Measurements from ENCODE around the gene EHD4. TPM values are rescaled to one million over a fixed set of nuclear protein-coding genes. Genes with fewer than 3 reads are reported as not detected.

The EHD4 gene
- total and polyA plus RNA-seq, 9 of the 15 experiments (the other 6 are each of a cell fraction or from before 2014, with no cell fraction given), result 0.89 to 10.3 (median 6.4) TPM

DNA sequence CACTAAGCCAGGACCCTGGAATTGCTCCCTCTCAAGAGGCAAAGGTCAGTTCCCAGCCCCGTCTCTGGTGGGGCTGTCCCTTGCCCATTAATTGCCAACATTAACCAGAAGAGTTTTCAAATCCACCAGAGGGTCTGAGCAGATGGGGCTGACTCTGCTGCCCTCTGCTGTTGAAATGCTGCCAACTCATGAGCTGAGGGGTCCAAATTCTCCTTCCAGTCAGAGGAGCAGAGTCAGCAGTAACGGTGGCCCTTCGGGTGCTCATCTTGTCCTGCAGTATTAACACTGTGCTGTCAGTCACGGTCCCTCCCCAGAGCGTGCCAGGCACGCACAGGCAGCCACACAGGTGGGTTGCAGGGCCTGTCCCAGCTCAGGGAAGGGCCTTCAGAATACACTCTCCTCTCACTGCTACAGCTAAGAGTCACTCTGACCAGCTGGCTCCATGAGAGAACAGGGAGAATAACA lies 67.8 kb downstream of the EHD4 start (continued):
- TF ChIP-seq, protein P1, sequence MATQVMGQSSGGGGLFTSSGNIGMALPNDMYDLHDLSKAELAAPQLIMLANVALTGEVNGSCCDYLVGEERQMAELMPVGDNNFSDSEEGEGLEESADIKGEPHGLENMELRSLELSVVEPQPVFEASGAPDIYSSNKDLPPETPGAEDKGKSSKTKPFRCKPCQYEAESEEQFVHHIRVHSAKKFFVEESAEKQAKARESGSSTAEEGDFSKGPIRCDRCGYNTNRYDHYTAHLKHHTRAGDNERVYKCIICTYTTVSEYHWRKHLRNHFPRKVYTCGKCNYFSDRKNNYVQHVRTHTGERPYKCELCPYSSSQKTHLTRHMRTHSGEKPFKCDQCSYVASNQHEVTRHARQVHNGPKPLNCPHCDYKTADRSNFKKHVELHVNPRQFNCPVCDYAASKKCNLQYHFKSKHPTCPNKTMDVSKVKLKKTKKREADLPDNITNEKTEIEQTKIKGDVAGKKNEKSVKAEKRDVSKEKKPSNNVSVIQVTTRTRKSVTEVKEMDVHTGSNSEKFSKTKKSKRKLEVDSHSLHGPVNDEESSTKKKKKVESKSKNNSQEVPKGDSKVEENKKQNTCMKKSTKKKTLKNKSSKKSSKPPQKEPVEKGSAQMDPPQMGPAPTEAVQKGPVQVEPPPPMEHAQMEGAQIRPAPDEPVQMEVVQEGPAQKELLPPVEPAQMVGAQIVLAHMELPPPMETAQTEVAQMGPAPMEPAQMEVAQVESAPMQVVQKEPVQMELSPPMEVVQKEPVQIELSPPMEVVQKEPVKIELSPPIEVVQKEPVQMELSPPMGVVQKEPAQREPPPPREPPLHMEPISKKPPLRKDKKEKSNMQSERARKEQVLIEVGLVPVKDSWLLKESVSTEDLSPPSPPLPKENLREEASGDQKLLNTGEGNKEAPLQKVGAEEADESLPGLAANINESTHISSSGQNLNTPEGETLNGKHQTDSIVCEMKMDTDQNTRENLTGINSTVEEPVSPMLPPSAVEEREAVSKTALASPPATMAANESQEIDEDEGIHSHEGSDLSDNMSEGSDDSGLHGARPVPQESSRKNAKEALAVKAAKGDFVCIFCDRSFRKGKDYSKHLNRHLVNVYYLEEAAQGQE (IDR thresholded peaks at IDR 0.05; ENCODE audit: borderline replicate concordance), result peak; percentile 75
- TF ChIP-seq, protein P1 (CRISPR knock-in tag; IDR thresholded peaks at IDR 0.05; ENCODE audit: low read depth), result no peak
- TF ChIP-seq C11orf30 (IDR thresholded peaks at IDR 0.05; ENCODE audit: low read depth), result peak; percentile 90
- TF ChIP-seq, protein P2, sequence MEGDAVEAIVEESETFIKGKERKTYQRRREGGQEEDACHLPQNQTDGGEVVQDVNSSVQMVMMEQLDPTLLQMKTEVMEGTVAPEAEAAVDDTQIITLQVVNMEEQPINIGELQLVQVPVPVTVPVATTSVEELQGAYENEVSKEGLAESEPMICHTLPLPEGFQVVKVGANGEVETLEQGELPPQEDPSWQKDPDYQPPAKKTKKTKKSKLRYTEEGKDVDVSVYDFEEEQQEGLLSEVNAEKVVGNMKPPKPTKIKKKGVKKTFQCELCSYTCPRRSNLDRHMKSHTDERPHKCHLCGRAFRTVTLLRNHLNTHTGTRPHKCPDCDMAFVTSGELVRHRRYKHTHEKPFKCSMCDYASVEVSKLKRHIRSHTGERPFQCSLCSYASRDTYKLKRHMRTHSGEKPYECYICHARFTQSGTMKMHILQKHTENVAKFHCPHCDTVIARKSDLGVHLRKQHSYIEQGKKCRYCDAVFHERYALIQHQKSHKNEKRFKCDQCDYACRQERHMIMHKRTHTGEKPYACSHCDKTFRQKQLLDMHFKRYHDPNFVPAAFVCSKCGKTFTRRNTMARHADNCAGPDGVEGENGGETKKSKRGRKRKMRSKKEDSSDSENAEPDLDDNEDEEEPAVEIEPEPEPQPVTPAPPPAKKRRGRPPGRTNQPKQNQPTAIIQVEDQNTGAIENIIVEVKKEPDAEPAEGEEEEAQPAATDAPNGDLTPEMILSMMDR (IDR thresholded peaks at IDR 0.05 in 2 of 3, conservative IDR thresholded peaks at IDR 0.05 in 1 of 3; ENCODE audit: insufficient read depth in 2 of 3, low read depth in 1 of 3, low read length in 3 of 3), result peak; percentile 89 to 91 (median 89)
- TF ChIP-seq MAFG (tag; conservative IDR thresholded peaks at IDR 0.05), result peak; percentile 72
- TF ChIP-seq ZFP1 (CRISPR knock-in tag; IDR thresholded peaks at IDR 0.05), result no peak
- TF ChIP-seq EP300 (IDR thresholded peaks at IDR 0.05; ENCODE audit: low read length), result no peak
- peak; percentile 74 for TF ChIP-seq MAFK (IDR thresholded peaks at IDR 0.05; ENCODE audit: low read length)

All from K562 (cell line).